Ovary (tissue), 9 donors: ENCODE results near the gene DENND4B. TPM values are rescaled to one million over a fixed set of nuclear protein-coding genes. Genes with fewer than 3 reads are reported as not detected.

Experiments
- DNase-seq, 5 donors: peaks; one replicate each; pipeline ENCODE4 v3.0.0-alpha.2; 2019 to 2020
- H3K27ac ChIP-seq, 2 donors: fragments of 200-600 bp; one replicate each; pipeline versions ENCODE4 v1.5.1 to v1.8.0; 2019 to 2022
- H3K27me3 ChIP-seq: fragments of 200-600 bp; one replicate; pipeline ENCODE4 v1.8.0; 2022
- H3K36me3 ChIP-seq: fragments of 200-600 bp; sonication (generic); one replicate; pipeline ENCODE4 v1.5.1; 2019
- H3K4me1 ChIP-seq: one replicate; pipeline ENCODE4 v1.8.1; 2013; ENCODE audit warnings: mild to moderate bottlenecking, moderate library complexity; ENCODE audit not compliant: insufficient read depth
- H3K4me3 ChIP-seq: fragments of 200-600 bp; sonication (generic); one replicate; pipeline ENCODE4 v1.5.1; 2017
- H3K9me3 ChIP-seq, 2 donors: fragments of 200-600 bp in 1 of 2; sonication (generic) in 1 of 2; one replicate each; pipeline versions ENCODE4 v1.5.1 to v1.8.1; 2013 to 2019; ENCODE audit warnings: mild to moderate bottlenecking in 1 of 2, moderate library complexity in 1 of 2
- CTCF ChIP-seq, 3 donors: fragments of 450-650 bp in 2 of 3; fragments of 200-600 bp in 1 of 3; IDR thresholded peaks; one replicate each; pipeline versions ENCODE4 v1.5.1 to v1.8.0; 2016 to 2022; ENCODE audit warnings: antibody characterized with exemption in 3 of 3, mild to moderate bottlenecking in 1 of 3
- EP300 ChIP-seq: sonication (generic); formaldehyde crosslinking; IDR thresholded peaks from one replicate; pipeline ENCODE4 v1.6.1; 2017; ENCODE audit warnings: antibody characterized with exemption
- POLR2A ChIP-seq: fragments of 450-650 bp; IDR thresholded peaks from one replicate; pipeline ENCODE4 v1.6.1; 2017; ENCODE audit warnings: antibody characterized with exemption, mild to moderate bottlenecking, moderate library complexity
- WGBS, 3 donors: extraction: QIAGEN DNeasy Blood & Tissue Kit in 1 of 3; methylation state at CpG; one replicate each; pipeline versions ENCODE4 v1.1.5 to v1.1.7; 2013 to 2017; 5-methylcytosine and 5-hydroxymethylcytosine counted together
- intact Hi-C, 4 donors: fragments of 100-400 bp; cut with DNase I; formaldehyde crosslinking; loops; one replicate each; pipeline versions ENCODE4 v1.11.0 to v1.15.1; 2022 to 2023
- microRNA-seq, 3 donors: library from miRNA; unstranded; fragments of <30 nt; microRNA quantifications; one replicate each; pipeline versions ENCODE4 to v1.2.0, GENCODE V29; 2019 to 2020
- polyA plus RNA-seq, 2 donors: library from polyadenylated mRNA; stranded (reverse); fragments of 200-250 nt in 1 of 2; fragments of 350-450 nt in 1 of 2; fragmentation: Illumina TruSeq in 1 of 2; extraction: RNeasy Lipid Tissue Mini Kit (QIAGEN cat#74804) in 1 of 2; gene quantifications; one replicate each; pipeline ENCODE4 v1.2.3, GENCODE V29; 2013 to 2014
- small RNA-seq: library from RNA; depleted of rRNA; stranded (forward); fragments of <200 nt; gene quantifications from one replicate; pipeline ENCODE3, GENCODE V24; 2016
- total RNA-seq, 7 donors: library from RNA; depleted of rRNA in 2 of 7; stranded (reverse); fragments of >200 nt in 2 of 7; fragmentation: NEBNext Ultra II Directional in 3 of 7; extraction: Animal tissue kit (Norgen Biotek cat#: 25700) in 3 of 7; gene quantifications; one replicate each; pipeline versions ENCODE4 v1.1.0 to v1.2.4, GENCODE V29; 2016 to 2023
- donor health status: DM: no; HTN: no; CAD: no; lungs with moderate emphysema.
- donor health status: DM: no; HTN: no; CAD: no.
- donor health status: Bipolar disorder and iron deficiency.
- donor health status: DM: yes; HTN: yes; CAD: no.
- donor health status: DM: no; HTN: no; CAD: no.
- donor health status: DM: yes; HTN: yes; CAD: no.

The DENND4B gene
- total and polyA plus RNA-seq, 9 donors: 20.9 to 83.1 (median 42.1) TPM

GRCh38 chr1:153880962-153881361 lies 65.6 kb downstream of the DENND4B start:
- WGBS, 3 donors: 5 to 8% (median 6%) methylated on average over 5 of the region's 5 CpGs
- intact Hi-C loops: no loop called here

GRCh38 chr1:153880024-153880423 lies 66.5 kb downstream of the DENND4B start:
- H3K4me1 ChIP-seq: peaks cover 6% of the 10 kb centered on the region
- no peak for DNase-seq
- 80 to 85% (median 80%) methylated on average over 9 of the region's 9 CpGs for WGBS, 3 donors
- no peaks in the 10 kb centered on the region for H3K36me3 ChIP-seq
- H3K27me3 ChIP-seq: no peaks in the 10 kb centered on the region
- H3K27ac ChIP-seq: no peak overlapping the region
- intact Hi-C loops: no loop called here
- TF ChIP-seq EP300: no peak
- no peak for TF ChIP-seq CTCF (IDR thresholded peaks at IDR 0.05)
- TF ChIP-seq POLR2A: no peak
- no peaks in the 10 kb centered on the region for H3K9me3 ChIP-seq
- no peak overlapping the region for H3K4me3 ChIP-seq

More at GRCh38 chr1:153880962-153881361, 65.6 kb downstream of the DENND4B start:
- Histone ChIP-seq H3K36me3 (no peaks in the 10 kb centered on the region), H3K4me1 (peaks cover 6% of the 10 kb centered on the region), H3K4me3 (no peak overlapping the region), H3K27me3 (no peaks in the 10 kb centered on the region), H3K27ac (peak overlapping the region in 1 of 2 donors; percentile 70), H3K9me3 (no peaks in the 10 kb centered on the region)
- TF ChIP-seq POLR2A: no peak
- TF ChIP-seq EP300: no peak
- no peak for TF ChIP-seq CTCF (IDR thresholded peaks at IDR 0.05)
- peak; percentile 74 to 88 (median 81) for DNase-seq

Small RNAs within 50 kb of the gene (microRNA-seq; reads per million reads assigned to microRNA genes)
- 0 to 0.89 (median 0.32) reads per million in 3 donors for gene MIR6737

Small RNAs within 50 kb of the gene (small RNA-seq; reads per million reads assigned to genes)
- gene AL831737.1: not detected
- gene MIR6737: not detected

Other genes with a start within 250 kb of the DENND4B start
- 10 to 100 TPM; 49.5 to 74.4 (median 58.6) TPM for gene INTS3, start 218.7 kb downstream of the DENND4B start, total RNA-seq
- gene INTS3, start 218.7 kb downstream of the DENND4B start, polyA plus RNA-seq: 10 to 100 TPM; 41.6 to 54.5 TPM
- gene SLC27A3, start 171.3 kb downstream of the DENND4B start, total RNA-seq: 10 to 100 TPM in 6 of 7 donors, 1 to 10 TPM in 1; 9.5 to 50.9 (median 31.1) TPM
- gene SLC27A3, start 171.3 kb downstream of the DENND4B start, polyA plus RNA-seq: 10 to 100 TPM; 23.2 to 31.5 TPM
- gene GATAD2B, start 23.7 kb downstream of the DENND4B start, total RNA-seq: 10 to 100 TPM; 14.1 to 73.0 (median 58.3) TPM
- gene GATAD2B, start 23.7 kb downstream of the DENND4B start, polyA plus RNA-seq: 10 to 100 TPM; 11.2 to 22.0 TPM
- 10 to 100 TPM; 19.2 to 52.5 (median 37.9) TPM for gene CRTC2, start 11.9 kb upstream of the DENND4B start, total RNA-seq
- gene CRTC2, start 11.9 kb upstream of the DENND4B start, polyA plus RNA-seq: 10 to 100 TPM; 20.3 to 44.6 TPM
- 10 to 100 TPM; 59.3 to 83.7 (median 67.2) TPM for gene SLC39A1, start 16.8 kb upstream of the DENND4B start, total RNA-seq
- gene SLC39A1, start 16.8 kb upstream of the DENND4B start, polyA plus RNA-seq: 100 to 1,000 TPM in 1 of 2 donors, 10 to 100 TPM in 1; 83.6 to 121 TPM
- 10 to 100 TPM; 10.5 to 24.9 (median 14.9) TPM for gene CREB3L4, start 21.2 kb upstream of the DENND4B start, total RNA-seq
- 10 to 100 TPM; 17.6 to 27.2 TPM for gene CREB3L4, start 21.2 kb upstream of the DENND4B start, polyA plus RNA-seq
- 100 to 1,000 TPM in 2 of 7 donors, 10 to 100 TPM in 5; 82.7 to 207 (median 88.6) TPM for gene JTB, start 31.0 kb upstream of the DENND4B start, total RNA-seq
- gene JTB, start 31.0 kb upstream of the DENND4B start, polyA plus RNA-seq: 100 to 1,000 TPM in 1 of 2 donors, 10 to 100 TPM in 1; 77.5 to 150 TPM
- gene RAB13, start 39.6 kb upstream of the DENND4B start, total RNA-seq: 100 to 1,000 TPM in 4 of 7 donors, 10 to 100 TPM in 3; 31.4 to 147 (median 101) TPM
- gene RAB13, start 39.6 kb upstream of the DENND4B start, polyA plus RNA-seq: 100 to 1,000 TPM; 155 to 190 TPM
- 1,000 to 10,000 TPM; 3,441 to 7,027 (median 4,323) TPM for gene RPS27, start 44.0 kb upstream of the DENND4B start, total RNA-seq
- over 10,000 TPM; 15,496 to 24,704 TPM for gene RPS27, start 44.0 kb upstream of the DENND4B start, polyA plus RNA-seq
- gene NUP210L, start 208.4 kb upstream of the DENND4B start, total RNA-seq: under 1 TPM in 2 of 7 donors, not detected in 5; 0.07 to 0.10 TPM
- gene NUP210L, start 208.4 kb upstream of the DENND4B start, polyA plus RNA-seq: not detected
- gene TPM3, start 245.4 kb upstream of the DENND4B start, total RNA-seq: 100 to 1,000 TPM in 4 of 7 donors, 10 to 100 TPM in 3; 83.8 to 146 (median 120) TPM
- 100 to 1,000 TPM in 1 of 2 donors, 10 to 100 TPM in 1; 78.0 to 316 TPM for gene TPM3, start 245.4 kb upstream of the DENND4B start, polyA plus RNA-seq